A204.1 (cell line): ENCODE results near the gene RBMS3.

ENCODE experiments used
- FAIRE-seq: peaks from 2 replicates; lab custom pipeline; 2012; peaks lifted over from hg19 to GRCh38; lab: Jason Lieb, UNC

RBMS3 gene

GRCh38 chr3:29686889-29687592 is 406.2 kb downstream of the RBMS3 start:
- FAIRE-seq, result no peak

GRCh38 chr3:29690686-29691353 is 409.9 kb downstream of the RBMS3 start:
- no peak for FAIRE-seq

GRCh38 chr3:29693863-29694262 is 413.0 kb downstream of the RBMS3 start:
- FAIRE-seq, result no peak

GRCh38 chr3:29694331-29694730 is 413.5 kb downstream of the RBMS3 start:
- FAIRE-seq, result no peak

- FAIRE-seq, result no peak
Measured at GRCh38 chr3:29694783-29695182, 413.9 kb downstream of the RBMS3 start.

GRCh38 chr3:29695201-29695600 is 414.3 kb downstream of the RBMS3 start:
- FAIRE-seq, result no peak

GRCh38 chr3:29695643-29696198 is 414.9 kb downstream of the RBMS3 start:
- no peak for FAIRE-seq

GRCh38 chr3:29696311-29696710 is 415.4 kb downstream of the RBMS3 start:
- no peak for FAIRE-seq

GRCh38 chr3:29697989-29698388 is 417.1 kb downstream of the RBMS3 start:
- no peak for FAIRE-seq

- FAIRE-seq, result no peak
Measured at GRCh38 chr3:29700256-29700655, 419.4 kb downstream of the RBMS3 start.

- FAIRE-seq, result no peak
Measured at GRCh38 chr3:29701326-29701983, 420.6 kb downstream of the RBMS3 start.

- no peak for FAIRE-seq
Measured at GRCh38 chr3:29705906-29706844, 425.3 kb downstream of the RBMS3 start.

- FAIRE-seq, result no peak
Measured at GRCh38 chr3:29708884-29709283, 428.0 kb downstream of the RBMS3 start.

- FAIRE-seq, result no peak
Measured at GRCh38 chr3:29711255-29711771, 430.4 kb downstream of the RBMS3 start.

- FAIRE-seq, result no peak
Measured at GRCh38 chr3:29716213-29716612, 435.3 kb downstream of the RBMS3 start.

GRCh38 chr3:29718661-29719065 is 437.8 kb downstream of the RBMS3 start:
- no peak for FAIRE-seq

GRCh38 chr3:29720665-29721064 is 439.8 kb downstream of the RBMS3 start:
- no peak for FAIRE-seq

- FAIRE-seq, result no peak
Measured at GRCh38 chr3:29721789-29722188, 440.9 kb downstream of the RBMS3 start.

GRCh38 chr3:29731050-29731449 is 450.2 kb downstream of the RBMS3 start:
- no peak for FAIRE-seq

- FAIRE-seq, result no peak
Measured at GRCh38 chr3:29741231-29741630, 460.4 kb downstream of the RBMS3 start.

- no peak for FAIRE-seq
Measured at GRCh38 chr3:29745232-29745870, 464.5 kb downstream of the RBMS3 start.
